HT1080 (cell line): ENCODE measurements around the gene ARFGEF2. TPM values are rescaled to one million over a fixed set of nuclear protein-coding genes. Genes with fewer than 3 reads are reported as not detected.
"Not testable (repeated sequence)": the region's sequence is repeated elsewhere in the genome, so short reads cannot be mapped to it uniquely, and the experiment has no call there.

Experiments used
- DNase-seq: peaks from one replicate; pipeline ENCODE4 v3.0.0-alpha.2; 2015; ENCODE audit warnings: low read depth
- total RNA-seq: library from RNA; depleted of rRNA; stranded (reverse); fragments of >200 nt; shearing (Covaris generic); gene quantifications from 2 replicates; pipeline ENCODE4 v1.2.3, GENCODE V29; 2014

ARFGEF2 gene
- total RNA-seq, 1 experiment from 2014 or later = 31.0 TPM

- no peak for DNase-seq
Observed at GRCh38 chr20:48951041-48951440, 29.5 kb downstream of the ARFGEF2 start.

- no peak for DNase-seq
Observed at GRCh38 chr20:48951646-48952045, 30.1 kb downstream of the ARFGEF2 start.

- no peak for DNase-seq
Observed at GRCh38 chr20:48952656-48953055, 31.1 kb downstream of the ARFGEF2 start.

GRCh38 chr20:48953653-48954052, 32.1 kb downstream of the ARFGEF2 start:
- DNase-seq = no peak

GRCh38 chr20:48956052-48956451, 34.5 kb downstream of the ARFGEF2 start:
- DNase-seq = no peak

- no peak for DNase-seq
Observed at GRCh38 chr20:48957053-48957481, 35.6 kb downstream of the ARFGEF2 start.

- DNase-seq = no peak
Observed at GRCh38 chr20:48957533-48957932, 36.0 kb downstream of the ARFGEF2 start.

- DNase-seq = no peak
Observed at GRCh38 chr20:48958743-48959142, 37.2 kb downstream of the ARFGEF2 start.

- no peak for DNase-seq
Observed at GRCh38 chr20:48959899-48960550, 38.5 kb downstream of the ARFGEF2 start.

GRCh38 chr20:48962421-48962820, 40.9 kb downstream of the ARFGEF2 start:
- no peak for DNase-seq

- no peak for DNase-seq
Observed at GRCh38 chr20:48962976-48963771, 41.7 kb downstream of the ARFGEF2 start.

- no peak for DNase-seq
Observed at GRCh38 chr20:48965189-48965910, 43.8 kb downstream of the ARFGEF2 start.

GRCh38 chr20:48970681-48971365, 49.3 kb downstream of the ARFGEF2 start:
- DNase-seq = no peak

- no peak for DNase-seq
Observed at GRCh38 chr20:48971956-48972355, 50.4 kb downstream of the ARFGEF2 start.

- DNase-seq = no peak
Observed at GRCh38 chr20:48972816-48973215, 51.3 kb downstream of the ARFGEF2 start.

- DNase-seq = no peak
Observed at GRCh38 chr20:48975955-48976354, 54.4 kb downstream of the ARFGEF2 start.

GRCh38 chr20:48979980-48980379, 58.5 kb downstream of the ARFGEF2 start:
- not testable (repeated sequence) for DNase-seq

GRCh38 chr20:48983423-48984400, 62.2 kb downstream of the ARFGEF2 start:
- peak; percentile 96 for DNase-seq

GRCh38 chr20:48984575-48985219, 63.2 kb downstream of the ARFGEF2 start:
- no peak for DNase-seq

- no peak for DNase-seq
Observed at GRCh38 chr20:48986899-48987298, 65.4 kb downstream of the ARFGEF2 start.
